A549 (cell line): ENCODE data around the gene PPAN. TPM values are rescaled to one million over a fixed set of nuclear protein-coding genes. Genes with fewer than 3 reads are reported as not detected.

Experiments
- ATAC-seq, 2 experiments: fragments of 200-7000 bp in 1 of 2; fragments of >200 bp in 1 of 2; cut with Nextera tagmentation in 1 of 2; cut with Tn5 transposase in 1 of 2; 3 replicates each; pipeline versions ENCODE4 v1.8.0 to v1.9.1; 2018 to 2020; ENCODE audit warnings: mild to moderate bottlenecking in 1 of 2, moderate library complexity in 1 of 2
- CTCF ChIA-PET: fragments of 300-600 bp; sonication (Branson Sonifier 250); formaldehyde crosslinking; extraction: SDS; loops from one replicate; lab custom pipeline; 2021; ENCODE audit warnings: antibody characterized with exemption, inconsistent platforms; lab: Yijun Ruan, JAX
- POLR2A ChIA-PET: fragments of 350-600 bp; formaldehyde crosslinking; extraction: SDS; loops from one replicate; lab custom pipeline; 2021; ENCODE audit warnings: antibody characterized with exemption, inconsistent platforms; lab: Yijun Ruan, JAX
- DNase-seq, 2 experiments: peaks; one replicate each; pipeline versions ENCODE4 v3.0.0 to v3.0.0-alpha.2; 2011 to 2016; ENCODE audit warnings: low read depth in 1 of 2, low spot score in 1 of 2
- FAIRE-seq: peaks from 2 replicates; lab custom pipeline; 2011; peaks lifted over from hg19 to GRCh38; lab: Jason Lieb, UNC
- H3K27ac ChIP-seq, 2 experiments: fragments of >200 bp; sonication (Bioruptor Twin); formaldehyde crosslinking; 3 replicates each; pipeline ENCODE4 v1.5.1; 2016 to 2017
- H3K4me1 ChIP-seq: fragments of >200 bp; sonication (Bioruptor Twin); formaldehyde crosslinking; 3 replicates; pipeline ENCODE4 v1.6.1; 2016
- H3K4me2 ChIP-seq: fragments of >200 bp; sonication (Bioruptor Twin); formaldehyde crosslinking; 3 replicates; pipeline ENCODE4 v1.6.1; 2016
- H3K4me3 ChIP-seq: fragments of >200 bp; sonication (Bioruptor Twin); formaldehyde crosslinking; 3 replicates; pipeline ENCODE4 v1.5.1; 2016
- H3K9me3 ChIP-seq: fragments of >200 bp; sonication (Bioruptor Twin); formaldehyde crosslinking; 3 replicates; pipeline ENCODE4 v1.6.1; 2016
- ATOH8 ChIP-seq: fragments of 250-450 bp; sonication (Bioruptor Pico); IDR thresholded peaks from 2 replicates; pipeline ENCODE4 v1.5.0; 2020; ENCODE audit warnings: low read depth, mild to moderate bottlenecking, moderate library complexity
- BHLHE40 ChIP-seq: IDR thresholded peaks from 2 replicates; pipeline ENCODE4 v1.6.1; 2012; ENCODE audit warnings: low read depth, low read length, inconsistent platforms
- CHD2 ChIP-seq: fragments of 150-350 bp; IDR thresholded peaks from 2 replicates; pipeline ENCODE4 v1.6.1; 2014; ENCODE audit warnings: low read length; ENCODE audit not compliant: partially characterized antibody
- CHD4 ChIP-seq: fragments of 200-600 bp; sonication (generic); IDR thresholded peaks from 2 replicates; pipeline ENCODE4 v1.6.1; 2016; ENCODE audit warnings: antibody characterized with exemption, mild to moderate bottlenecking, borderline replicate concordance
- CTCF ChIP-seq: fragments of >200 bp; sonication (Bioruptor Twin); formaldehyde crosslinking; IDR thresholded peaks from 3 replicates; pipeline ENCODE4 v1.5.1; 2016
- EHF ChIP-seq: fragments of 250-450 bp; sonication (Bioruptor Pico); IDR thresholded peaks from 2 replicates; pipeline ENCODE4 v1.5.0; 2020; ENCODE audit warnings: mild to moderate bottlenecking
- FOXS1 ChIP-seq: fragments of 250-450 bp; sonication (Bioruptor Pico); IDR thresholded peaks from 2 replicates; pipeline ENCODE4 v1.5.0; 2020; ENCODE audit warnings: mild to moderate bottlenecking, moderate library complexity
- HOXA7 ChIP-seq: fragments of 250-450 bp; sonication (Bioruptor Pico); IDR thresholded peaks from 2 replicates; pipeline ENCODE4 v1.5.0; 2020; ENCODE audit warnings: mild to moderate bottlenecking, moderate library complexity
- HOXB13 ChIP-seq: fragments of 250-450 bp; sonication (Bioruptor Pico); IDR thresholded peaks from 2 replicates; pipeline ENCODE4 v1.5.0; 2020; ENCODE audit warnings: low read depth, mild to moderate bottlenecking, moderate library complexity
- HOXB5 ChIP-seq: fragments of 250-450 bp; sonication (Bioruptor Pico); IDR thresholded peaks from 2 replicates; pipeline ENCODE4 v1.5.0; 2020; ENCODE audit warnings: mild to moderate bottlenecking, moderate library complexity
- JUNB ChIP-seq: fragments of >200 bp; sonication (Bioruptor Twin); formaldehyde crosslinking; IDR thresholded peaks from 2 replicates; pipeline ENCODE4 v1.6.1; 2016
- MYC ChIP-seq: IDR thresholded peaks from 2 replicates; pipeline ENCODE4 v1.6.1; 2012; ENCODE audit warnings: mild to moderate bottlenecking, inconsistent platforms, low read length, improper control_type of control experiment, borderline replicate concordance
- NPAS2 ChIP-seq: fragments of 250-450 bp; sonication (Bioruptor Pico); IDR thresholded peaks from 2 replicates; pipeline ENCODE4 v1.8.0; 2022; ENCODE audit warnings: mild to moderate bottlenecking, moderate library complexity, borderline replicate concordance
- PBX3 ChIP-seq: IDR thresholded peaks from 2 replicates; pipeline ENCODE4 v1.6.1; 2012
- POLR2AphosphoS2 ChIP-seq: conservative IDR thresholded peaks from 2 replicates; pipeline ENCODE4 v1.6.1; 2012; ENCODE audit warnings: low read length, improper control_type of control experiment, inconsistent platforms
- TFCP2L1 ChIP-seq: fragments of 250-450 bp; sonication (Bioruptor Pico); IDR thresholded peaks from 2 replicates; pipeline ENCODE4 v1.5.0; 2021; ENCODE audit warnings: mild to moderate bottlenecking
- USF2 ChIP-seq: fragments of 450-650 bp; IDR thresholded peaks from 2 replicates; pipeline ENCODE4 v1.6.1; 2014; ENCODE audit warnings: antibody characterized with exemption
- ZC3H11A ChIP-seq: fragments of 450-650 bp; IDR thresholded peaks from 2 replicates; pipeline ENCODE4 v1.6.1; 2014; ENCODE audit warnings: antibody characterized with exemption, mild to moderate bottlenecking
- ZNF302 ChIP-seq: fragments of 250-450 bp; sonication (Bioruptor Pico); IDR thresholded peaks from 2 replicates; pipeline ENCODE4 v1.9.0; 2021; ENCODE audit warnings: inconsistent platforms, mild to moderate bottlenecking, moderate library complexity
- WGBS: methylation state at CpG from one replicate; pipeline ENCODE4 v1.1.6; 2017; ENCODE audit errors: missing lambda C conversion rate; 5-methylcytosine and 5-hydroxymethylcytosine counted together
- polyA plus RNA-seq, 4 experiments: library from polyadenylated mRNA; depleted of rRNA in 3 of 4; stranded (reverse); fragments of >200 nt; fragmentation: RNase III in 1 of 4; extraction: RNeasy Plus Mini Kit Qiagen cat#74134 plus additional on column Dnase treatment in 1 of 4; gene quantifications; 2 replicates in 3 of 4; 3 replicates in 1 of 4; pipeline ENCODE4 v1.2.3, GENCODE V29; 2011 to 2017
- TF ChIP-seq, protein P1 (sequence below): IDR thresholded peaks from 2 replicates; pipeline ENCODE4 v1.6.1; 2012
- TF ChIP-seq, protein P2 (sequence below): fragments of 150-350 bp; IDR thresholded peaks from 2 replicates; pipeline ENCODE4 v1.6.1; 2014; ENCODE audit warnings: low read depth, mild to moderate bottlenecking, low read length

PPAN gene
- polyA plus RNA-seq, 2 of the 4 experiments (the other 2 are of a cell fraction) = 26.6 to 65.0 TPM

- TF ChIP-seq CHD4 (no peak), USF2 (no peak), NPAS2 (CRISPR knock-in tag) (no peak), ZNF302 (CRISPR knock-in tag) (no peak), ZC3H11A (no peak)
- TF ChIP-seq, protein P1, sequence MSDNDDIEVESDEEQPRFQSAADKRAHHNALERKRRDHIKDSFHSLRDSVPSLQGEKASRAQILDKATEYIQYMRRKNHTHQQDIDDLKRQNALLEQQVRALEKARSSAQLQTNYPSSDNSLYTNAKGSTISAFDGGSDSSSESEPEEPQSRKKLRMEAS = no peak
- TF ChIP-seq, all 56 proteins: peak for 0
Measured at GRCh38 chr19:10126213-10126639, 20.1 kb downstream of the PPAN start (continued).

DNA sequence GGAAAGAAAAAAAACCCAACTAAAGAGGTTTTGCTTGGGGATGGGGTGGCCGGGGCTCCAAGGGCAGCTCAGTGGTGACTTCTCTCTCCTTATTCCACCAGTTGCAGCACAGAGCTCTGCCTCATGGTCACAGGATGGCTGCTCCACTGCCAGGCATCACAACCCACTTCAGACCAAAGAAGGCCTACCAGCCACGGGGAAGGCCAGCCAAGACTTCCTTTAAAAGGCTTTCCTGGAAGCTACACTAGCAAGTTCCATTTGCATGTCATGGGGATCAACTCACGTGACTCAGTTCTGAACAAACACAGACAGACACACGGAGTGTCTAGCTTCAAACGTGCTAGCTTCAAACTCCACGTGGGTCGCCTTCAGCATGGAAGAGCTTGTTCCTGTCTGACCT is 26.7 kb downstream of the PPAN start:
- H3K27ac ChIP-seq = no peak overlapping the region
- POLR2A ChIA-PET = no interaction called here
- H3K4me3 ChIP-seq = no peak overlapping the region
- TF ChIP-seq POLR2AphosphoS2 (no peak), TFCP2L1 (CRISPR knock-in tag) (no peak), MYC (no peak), HOXB5 (CRISPR knock-in tag) (no peak), FOXS1 (CRISPR knock-in tag) (no peak), HOXB13 (CRISPR knock-in tag) (no peak), CHD2 (no peak), BHLHE40 (no peak), NPAS2 (CRISPR knock-in tag) (no peak), EHF (CRISPR knock-in tag) (no peak), ATOH8 (CRISPR knock-in tag) (no peak), JUNB (no peak), CTCF (no peak), HOXA7 (no peak), PBX3 (no peak)
- TF ChIP-seq, protein P2, sequence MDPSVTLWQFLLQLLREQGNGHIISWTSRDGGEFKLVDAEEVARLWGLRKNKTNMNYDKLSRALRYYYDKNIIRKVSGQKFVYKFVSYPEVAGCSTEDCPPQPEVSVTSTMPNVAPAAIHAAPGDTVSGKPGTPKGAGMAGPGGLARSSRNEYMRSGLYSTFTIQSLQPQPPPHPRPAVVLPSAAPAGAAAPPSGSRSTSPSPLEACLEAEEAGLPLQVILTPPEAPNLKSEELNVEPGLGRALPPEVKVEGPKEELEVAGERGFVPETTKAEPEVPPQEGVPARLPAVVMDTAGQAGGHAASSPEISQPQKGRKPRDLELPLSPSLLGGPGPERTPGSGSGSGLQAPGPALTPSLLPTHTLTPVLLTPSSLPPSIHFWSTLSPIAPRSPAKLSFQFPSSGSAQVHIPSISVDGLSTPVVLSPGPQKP = no peak
- TF ChIP-seq, all 56 proteins: peak for 0
- ATAC-seq (no peak), DNase-seq (no peak), FAIRE-seq (no peak)
- WGBS = 83% methylated on average over 6 of the region's 7 CpGs
- Histone ChIP-seq H3K4me2 (no peak overlapping the region), H3K4me1 (peaks cover 6% of the 10 kb centered on the region; the same call in 2 of the 3 replicates), H3K9me3 (no peaks in the 10 kb centered on the region)
- CTCF ChIA-PET = interaction anchor here (0.9 to 1.1 kb wide), 2 partner anchors 13 to 14 kb away, joined by 3 to 4 read pairs; no protein-coding TSS in a partner anchor
